HG03108 (cell line): ENCODE data around the gene TOM1L2.

Experiments used
- ATAC-seq: cut with Tn5 transposase; IDR thresholded peaks from one replicate; pipeline ENCODE4 v1.9.1; 2021; ENCODE audit warnings: moderate library complexity; ENCODE audit not compliant: unreplicated experiment

Gene TOM1L2

DNA sequence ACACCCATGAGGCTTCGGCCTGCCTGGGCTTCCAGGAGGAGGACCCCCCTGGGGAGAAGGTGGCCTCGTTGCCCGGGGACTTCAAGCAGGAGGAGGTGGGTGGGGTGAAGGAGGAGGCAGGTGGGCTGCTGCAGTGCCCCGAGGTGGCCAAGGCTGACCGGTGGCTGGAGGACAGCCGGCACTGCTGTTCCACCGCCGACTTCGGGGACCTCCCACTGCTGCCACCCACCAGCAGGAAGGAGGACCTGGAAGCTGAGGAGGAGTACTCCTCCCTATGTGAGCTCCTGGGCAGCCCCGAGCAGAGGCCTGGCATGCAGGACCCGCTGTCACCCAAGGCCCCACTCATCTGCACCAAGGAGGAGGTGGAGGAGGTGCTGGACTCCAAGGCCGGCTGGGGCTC, 176.9 kb downstream of the TOM1L2 start:
- no peak for ATAC-seq

DNA sequence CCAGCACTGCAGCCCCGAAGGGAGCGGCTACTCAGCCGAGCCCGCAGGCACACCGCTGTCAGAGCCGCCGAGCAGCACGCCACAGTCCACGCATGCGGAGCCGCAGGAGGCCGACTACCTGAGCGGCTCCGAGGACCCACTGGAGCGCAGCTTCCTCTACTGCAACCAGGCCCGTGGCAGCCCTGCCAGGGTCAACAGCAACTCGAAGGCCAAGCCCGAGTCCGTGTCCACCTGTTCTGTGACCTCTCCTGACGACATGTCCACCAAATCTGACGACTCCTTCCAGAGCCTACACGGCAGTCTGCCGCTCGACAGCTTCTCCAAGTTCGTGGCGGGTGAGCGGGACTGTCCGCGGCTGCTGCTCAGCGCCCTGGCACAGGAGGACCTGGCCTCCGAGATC, 177.8 kb downstream of the TOM1L2 start:
- no peak for ATAC-seq
